SK-N-SH (cell line): Measurements from ENCODE around the gene GSK3B.

Experiments used
- CTCF ChIP-seq: fragments of 200-600 bp; sonication (generic); IDR thresholded peaks from 2 replicates; pipeline ENCODE4 v1.6.1; 2017; ENCODE audit warnings: antibody characterized with exemption, mild to moderate bottlenecking, moderate library complexity
- EP300 ChIP-seq, 2 experiments: IDR thresholded peaks; 2 replicates each; pipeline versions ENCODE4 v1.4.0 to v1.6.1; 2012; ENCODE audit warnings: borderline replicate concordance in 1 of 2, low read depth in 1 of 2, low read length in 1 of 2
- EZH2phosphoT487 ChIP-seq: fragments of 200-600 bp; sonication (generic); IDR thresholded peaks from 2 replicates; pipeline ENCODE4 v1.6.1; 2017; ENCODE audit warnings: low read depth, mixed run types, mild to moderate bottlenecking, antibody characterized with exemption, moderate library complexity, borderline replicate concordance
- FOXM1 ChIP-seq: IDR thresholded peaks from 2 replicates; pipeline ENCODE4 v1.4.0; 2012; ENCODE audit warnings: low read depth, mild to moderate bottlenecking
- GABPA ChIP-seq: IDR thresholded peaks from 2 replicates; pipeline ENCODE4 v1.4.0; 2012; ENCODE audit warnings: low read depth, mild to moderate bottlenecking
- JUND ChIP-seq: IDR thresholded peaks from 2 replicates; pipeline ENCODE4 v1.4.0; 2012
- REST ChIP-seq: IDR thresholded peaks from 2 replicates; pipeline ENCODE4 v1.6.1; 2012; ENCODE audit warnings: mild to moderate bottlenecking, low read depth, low read length, moderate library complexity
- RFX5 ChIP-seq: IDR thresholded peaks from 2 replicates; pipeline ENCODE4 v1.6.1; 2012; ENCODE audit warnings: mild to moderate bottlenecking, improper control_type of control experiment, low read length
- SIN3A ChIP-seq: IDR thresholded peaks from 2 replicates; pipeline ENCODE4 v1.6.1; 2012; ENCODE audit warnings: low read depth, mild to moderate bottlenecking, low read length, moderate library complexity, borderline replicate concordance
- SMC3 ChIP-seq: IDR thresholded peaks from 2 replicates; pipeline ENCODE4 v1.6.1; 2012; ENCODE audit warnings: low read depth, low read length, improper control_type of control experiment
- TF ChIP-seq, protein P1 (sequence below): IDR thresholded peaks from 2 replicates; pipeline ENCODE4 v1.4.0; 2012; ENCODE audit warnings: low read depth

DNA sequence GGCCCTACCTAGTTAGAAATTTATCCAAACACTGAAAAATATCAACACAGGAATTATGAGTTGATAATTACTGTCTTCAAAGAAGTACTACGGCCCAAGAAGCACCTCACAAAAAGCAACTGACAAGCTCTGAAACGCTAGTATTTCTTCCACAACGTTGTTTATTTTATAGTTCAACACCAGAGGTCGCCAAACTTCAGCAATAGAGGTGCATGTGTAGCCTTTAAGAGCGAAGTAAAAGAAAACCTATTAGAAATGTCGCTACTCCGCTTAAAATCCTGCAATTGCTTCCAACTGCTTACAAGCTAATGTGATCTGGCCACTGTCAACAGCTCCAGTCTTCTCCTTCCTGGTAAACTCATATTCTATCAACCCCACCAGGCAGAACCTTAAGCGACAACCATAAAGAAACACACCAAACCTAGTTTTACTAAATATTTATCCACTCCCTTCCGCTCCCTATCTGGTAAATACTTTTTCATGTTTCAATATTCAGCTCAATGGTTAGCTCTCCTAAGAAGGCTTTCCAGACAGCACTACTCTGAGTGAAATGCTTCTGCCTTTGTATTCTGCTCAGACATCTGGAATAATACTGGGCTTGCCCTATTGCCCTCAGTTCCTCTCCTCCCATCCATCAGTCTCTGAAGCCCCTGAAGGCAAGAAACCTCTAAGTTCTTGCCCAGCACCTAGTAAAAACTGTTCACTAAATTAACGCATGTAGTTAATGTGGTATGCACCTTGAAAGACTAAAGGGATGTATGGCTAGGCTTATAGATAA, 202.1 kb downstream of the GSK3B start:
- TF ChIP-seq EZH2phosphoT487 (no peak), EP300 (IDR thresholded peaks at IDR 0.05; ENCODE audit: borderline replicate concordance in 1 of 2, low read depth in 1 of 2, low read length in 1 of 2) (no peak), JUND (no peak), CTCF (peak; percentile 80), SMC3 (peak; percentile 90), SIN3A (no peak), GABPA (no peak), REST (no peak), RFX5 (0 out of 2 replicates have a peak, but pooled peaks have one; percentile 26), FOXM1 (no peak)
- TF ChIP-seq, protein P1, sequence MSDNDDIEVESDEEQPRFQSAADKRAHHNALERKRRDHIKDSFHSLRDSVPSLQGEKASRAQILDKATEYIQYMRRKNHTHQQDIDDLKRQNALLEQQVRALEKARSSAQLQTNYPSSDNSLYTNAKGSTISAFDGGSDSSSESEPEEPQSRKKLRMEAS, result no peak
